BE2C (cell line): Measurements from ENCODE around the gene HOXA13.
A peak's percentile ranks its signal among the peaks of the same experiment; 100 is the strongest.

Source experiments
- DNase-seq: peaks from one replicate; pipeline ENCODE4 v3.0.0-alpha.2; 2020
- H3K27me3 ChIP-seq: fragments of 250-450 bp; sonication (Bioruptor Pico); 2 replicates; pipeline ENCODE4 v1.5.1; 2020; ENCODE audit warnings: mild to moderate bottlenecking
- H3K36me3 ChIP-seq: fragments of 250-450 bp; sonication (Bioruptor Pico); 2 replicates; pipeline ENCODE4 v1.5.1; 2020; ENCODE audit warnings: mild to moderate bottlenecking
- H3K4me1 ChIP-seq: fragments of 250-450 bp; sonication (Bioruptor Pico); 2 replicates; pipeline ENCODE4 v1.5.1; 2020
- H3K4me3 ChIP-seq: 2 replicates; pipeline ENCODE4 v1.5.1; 2011; ENCODE audit warnings: low read depth, low read length
- H3K9me3 ChIP-seq: fragments of 250-450 bp; sonication (Bioruptor Pico); 2 replicates; pipeline ENCODE4 v1.5.1; 2020
- TF ChIP-seq, protein P1 (sequence below): IDR thresholded peaks from 2 replicates; pipeline ENCODE4 v1.5.1; 2012; ENCODE audit warnings: mild to moderate bottlenecking, low read depth, low read length

HOXA13 gene

DNA sequence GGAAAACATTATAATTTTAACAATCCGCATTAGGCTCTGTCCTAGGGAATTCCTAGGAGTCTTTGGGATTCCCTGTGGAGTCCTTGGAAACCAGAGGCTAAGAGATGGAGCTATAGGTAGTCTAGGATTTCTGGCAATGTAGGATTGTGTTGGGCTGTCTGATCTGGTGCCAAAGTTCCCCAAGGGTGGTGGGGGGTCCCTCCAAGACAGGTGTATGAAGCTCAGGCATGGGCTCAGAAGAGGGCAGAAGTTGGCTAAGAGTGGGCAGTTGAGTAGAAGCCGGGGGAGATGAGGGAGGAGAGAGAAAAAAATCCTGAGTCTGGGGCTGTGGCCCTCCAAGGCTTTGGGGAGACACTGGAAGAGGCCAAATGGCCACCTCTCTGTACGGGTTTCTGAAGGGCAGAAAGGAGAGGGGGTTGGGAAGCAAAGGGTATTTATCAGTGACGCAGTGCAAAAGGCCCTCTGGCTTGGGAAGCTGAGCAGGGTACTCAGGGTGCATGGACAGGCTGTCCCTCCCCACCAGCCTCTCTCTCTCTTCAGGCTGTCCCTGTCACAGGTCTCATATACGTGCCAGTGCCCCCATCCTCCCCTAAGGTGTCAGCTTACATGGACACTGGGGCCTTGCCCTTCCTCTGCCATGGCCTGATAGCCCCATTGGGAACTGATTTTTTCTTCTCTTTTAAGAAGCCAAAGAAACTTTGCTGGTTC, 53.2 kb downstream of the HOXA13 start:
- Histone ChIP-seq H3K4me3 (no peak overlapping the region), H3K4me1 (no peaks in the 10 kb centered on the region), H3K9me3 (no peaks in the 10 kb centered on the region), H3K36me3 (no peaks in the 10 kb centered on the region), H3K27me3 (peaks cover 100% of the 10 kb centered on the region)
- no peak for DNase-seq
- TF ChIP-seq, protein P1, sequence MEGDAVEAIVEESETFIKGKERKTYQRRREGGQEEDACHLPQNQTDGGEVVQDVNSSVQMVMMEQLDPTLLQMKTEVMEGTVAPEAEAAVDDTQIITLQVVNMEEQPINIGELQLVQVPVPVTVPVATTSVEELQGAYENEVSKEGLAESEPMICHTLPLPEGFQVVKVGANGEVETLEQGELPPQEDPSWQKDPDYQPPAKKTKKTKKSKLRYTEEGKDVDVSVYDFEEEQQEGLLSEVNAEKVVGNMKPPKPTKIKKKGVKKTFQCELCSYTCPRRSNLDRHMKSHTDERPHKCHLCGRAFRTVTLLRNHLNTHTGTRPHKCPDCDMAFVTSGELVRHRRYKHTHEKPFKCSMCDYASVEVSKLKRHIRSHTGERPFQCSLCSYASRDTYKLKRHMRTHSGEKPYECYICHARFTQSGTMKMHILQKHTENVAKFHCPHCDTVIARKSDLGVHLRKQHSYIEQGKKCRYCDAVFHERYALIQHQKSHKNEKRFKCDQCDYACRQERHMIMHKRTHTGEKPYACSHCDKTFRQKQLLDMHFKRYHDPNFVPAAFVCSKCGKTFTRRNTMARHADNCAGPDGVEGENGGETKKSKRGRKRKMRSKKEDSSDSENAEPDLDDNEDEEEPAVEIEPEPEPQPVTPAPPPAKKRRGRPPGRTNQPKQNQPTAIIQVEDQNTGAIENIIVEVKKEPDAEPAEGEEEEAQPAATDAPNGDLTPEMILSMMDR, result no peak

DNA sequence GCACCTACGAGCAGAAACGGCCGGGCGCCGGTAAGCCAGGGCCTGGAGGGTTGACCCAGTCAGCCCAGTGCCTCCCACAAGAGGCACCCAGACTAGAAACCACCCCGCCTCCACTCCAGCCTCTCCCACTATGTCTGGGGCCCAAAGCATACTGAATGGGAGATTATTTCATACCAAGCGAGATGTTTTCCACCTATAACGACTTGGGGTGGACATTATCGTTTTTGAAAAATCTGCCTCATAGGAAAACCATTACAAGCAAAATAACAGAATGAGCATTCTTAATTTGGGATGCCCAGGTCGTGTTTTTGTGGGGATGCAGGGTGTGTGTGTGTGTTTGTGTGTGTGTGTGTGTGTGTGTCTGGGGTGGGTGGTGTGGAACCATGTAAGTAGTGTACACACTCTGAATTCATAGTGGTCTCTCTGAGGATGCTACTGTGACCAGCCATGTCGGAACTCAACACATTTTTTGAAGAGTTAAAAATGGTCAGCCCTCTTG, 53.9 kb downstream of the HOXA13 start:
- no peak for DNase-seq
- Histone ChIP-seq H3K4me3 (no peak overlapping the region), H3K27me3 (peaks cover 100% of the 10 kb centered on the region), H3K9me3 (no peaks in the 10 kb centered on the region), H3K36me3 (no peaks in the 10 kb centered on the region), H3K4me1 (no peaks in the 10 kb centered on the region)
- TF ChIP-seq, protein P1, result no peak

DNA sequence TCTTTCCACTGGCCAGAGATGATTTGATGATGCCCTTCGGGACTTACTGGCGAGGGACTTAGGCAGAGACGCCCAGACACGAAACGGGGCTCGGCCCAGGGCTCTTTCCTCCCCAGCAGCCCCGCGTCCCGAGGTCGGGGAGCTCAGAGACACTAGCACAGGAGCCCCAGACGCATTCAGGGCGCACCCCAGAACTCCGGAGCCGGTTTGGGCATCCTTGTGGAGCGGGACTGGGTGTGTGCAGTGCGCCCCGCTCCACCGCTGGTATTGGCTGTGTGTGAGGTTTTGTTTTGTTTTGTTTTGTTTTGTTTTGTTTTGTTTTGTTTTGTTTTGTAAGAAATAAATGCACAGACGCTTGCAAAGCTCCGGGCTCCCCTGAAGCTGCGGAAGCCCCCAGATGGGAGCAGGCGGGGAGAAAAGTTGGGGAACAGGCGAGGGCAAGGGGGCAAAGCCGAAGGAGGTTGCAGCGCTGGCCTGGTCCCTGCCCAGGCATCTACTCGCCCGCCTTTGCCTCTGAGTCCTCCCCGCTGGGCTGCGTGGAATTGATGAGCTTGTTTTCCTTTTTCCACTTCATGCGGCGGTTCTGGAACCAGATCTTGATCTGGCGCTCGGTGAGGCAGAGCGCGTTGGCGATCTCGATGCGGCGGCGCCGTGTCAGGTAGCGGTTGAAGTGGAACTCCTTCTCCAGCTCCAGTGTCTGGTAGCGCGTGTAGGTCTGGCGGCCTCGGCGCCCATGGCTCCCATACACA, 54.6 kb downstream of the HOXA13 start:
- DNase-seq, result peak; percentile 9
- Histone ChIP-seq H3K9me3 (no peaks in the 10 kb centered on the region), H3K4me1 (no peaks in the 10 kb centered on the region), H3K4me3 (no peak overlapping the region), H3K27me3 (peaks cover 100% of the 10 kb centered on the region), H3K36me3 (no peaks in the 10 kb centered on the region)
- TF ChIP-seq, protein P1, result no peak

GRCh38 chr7:27144781-27145164, 55.1 kb downstream of the HOXA13 start:
- TF ChIP-seq, protein P1, result no peak
- no peaks in the 10 kb centered on the region for H3K9me3 ChIP-seq
- no peaks in the 10 kb centered on the region for H3K4me1 ChIP-seq
- H3K4me3 ChIP-seq, result no peak overlapping the region
- H3K27me3 ChIP-seq, result peaks cover 100% of the 10 kb centered on the region
- H3K36me3 ChIP-seq, result no peaks in the 10 kb centered on the region
- DNase-seq, result peak; percentile 10
